Fibroblast of mammary gland (primary cell): ENCODE results near the gene TMPRSS15.

Experiments
- DNase-seq: peaks from one replicate; pipeline ENCODE4 v3.0.0-alpha.2; 2010; ENCODE audit warnings: low read depth
- H3K4me3 ChIP-seq: 2 replicates; pipeline ENCODE4 v1.5.1; 2011; ENCODE audit warnings: low read depth, mild to moderate bottlenecking, low read length, moderate library complexity; ENCODE audit not compliant: control insufficient read depth
- TF ChIP-seq, protein P1 (sequence below): conservative IDR thresholded peaks from 2 replicates; pipeline ENCODE4 v1.5.1; 2011; ENCODE audit warnings: low read depth, low read length, inconsistent platforms; ENCODE audit not compliant: control insufficient read depth, insufficient read depth

Gene TMPRSS15

DNA sequence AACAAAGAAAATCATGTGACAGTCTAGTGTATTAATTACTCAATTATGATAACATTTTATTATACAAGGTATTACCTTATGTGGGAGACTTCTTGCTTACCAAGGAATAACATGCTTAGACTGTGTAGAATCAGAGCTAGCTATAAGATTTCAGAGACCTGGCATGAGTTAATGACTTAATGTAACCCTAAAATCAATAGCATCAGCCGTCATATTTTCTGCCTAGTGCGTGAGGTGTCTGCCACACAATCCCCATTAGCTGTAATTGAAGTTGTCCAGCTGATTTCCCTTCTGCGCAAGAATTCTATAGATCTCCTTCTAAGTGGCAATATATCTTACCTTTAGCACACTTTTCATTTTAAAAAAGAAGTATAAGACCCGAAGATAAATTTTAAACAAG, 130.2 kb downstream of the TMPRSS15 start:
- DNase-seq = no peak
- H3K4me3 ChIP-seq = no peak overlapping the region
- TF ChIP-seq, protein P1, sequence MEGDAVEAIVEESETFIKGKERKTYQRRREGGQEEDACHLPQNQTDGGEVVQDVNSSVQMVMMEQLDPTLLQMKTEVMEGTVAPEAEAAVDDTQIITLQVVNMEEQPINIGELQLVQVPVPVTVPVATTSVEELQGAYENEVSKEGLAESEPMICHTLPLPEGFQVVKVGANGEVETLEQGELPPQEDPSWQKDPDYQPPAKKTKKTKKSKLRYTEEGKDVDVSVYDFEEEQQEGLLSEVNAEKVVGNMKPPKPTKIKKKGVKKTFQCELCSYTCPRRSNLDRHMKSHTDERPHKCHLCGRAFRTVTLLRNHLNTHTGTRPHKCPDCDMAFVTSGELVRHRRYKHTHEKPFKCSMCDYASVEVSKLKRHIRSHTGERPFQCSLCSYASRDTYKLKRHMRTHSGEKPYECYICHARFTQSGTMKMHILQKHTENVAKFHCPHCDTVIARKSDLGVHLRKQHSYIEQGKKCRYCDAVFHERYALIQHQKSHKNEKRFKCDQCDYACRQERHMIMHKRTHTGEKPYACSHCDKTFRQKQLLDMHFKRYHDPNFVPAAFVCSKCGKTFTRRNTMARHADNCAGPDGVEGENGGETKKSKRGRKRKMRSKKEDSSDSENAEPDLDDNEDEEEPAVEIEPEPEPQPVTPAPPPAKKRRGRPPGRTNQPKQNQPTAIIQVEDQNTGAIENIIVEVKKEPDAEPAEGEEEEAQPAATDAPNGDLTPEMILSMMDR = no peak

DNA sequence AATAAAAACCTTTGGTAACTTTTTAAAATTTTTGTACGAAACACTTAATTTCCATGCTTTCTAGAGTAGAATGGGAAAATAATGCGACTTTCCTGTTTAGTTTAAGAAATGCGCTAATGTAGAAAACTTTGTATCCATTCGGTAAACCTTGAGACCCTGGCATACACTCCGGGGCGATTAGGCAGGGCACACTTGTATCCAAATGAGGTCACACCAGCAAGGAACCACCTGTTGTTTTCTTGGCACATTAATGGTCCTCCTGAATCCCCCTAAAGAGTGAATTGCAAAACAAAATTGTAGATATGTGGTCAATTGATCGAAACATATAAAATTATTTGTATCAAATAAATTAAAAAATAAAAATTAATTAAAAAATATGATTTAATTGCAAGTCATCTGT, 133.7 kb downstream of the TMPRSS15 start:
- H3K4me3 ChIP-seq = no peak overlapping the region
- DNase-seq = no peak
- TF ChIP-seq, protein P1 = no peak

DNA sequence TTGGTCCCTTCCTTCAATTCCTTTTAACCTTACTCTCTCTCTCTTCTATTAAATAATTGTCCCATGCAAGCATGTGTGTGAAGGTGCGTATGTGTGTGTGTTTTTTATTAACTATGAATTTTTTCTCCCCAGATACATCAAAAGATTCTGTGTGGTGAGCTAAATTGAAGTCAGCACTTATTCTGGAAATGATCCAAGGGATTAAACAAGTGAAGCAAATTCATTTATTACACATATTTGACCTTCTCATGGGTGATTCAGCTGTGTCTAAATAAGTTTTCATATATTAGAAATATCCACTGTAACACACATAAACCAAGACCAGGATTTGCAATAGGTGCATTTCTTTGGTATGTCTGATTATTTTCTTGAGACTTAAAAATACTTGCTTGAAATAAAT, 134.7 kb downstream of the TMPRSS15 start:
- DNase-seq = no peak
- TF ChIP-seq, protein P1 = no peak
- H3K4me3 ChIP-seq = no peak overlapping the region

DNA sequence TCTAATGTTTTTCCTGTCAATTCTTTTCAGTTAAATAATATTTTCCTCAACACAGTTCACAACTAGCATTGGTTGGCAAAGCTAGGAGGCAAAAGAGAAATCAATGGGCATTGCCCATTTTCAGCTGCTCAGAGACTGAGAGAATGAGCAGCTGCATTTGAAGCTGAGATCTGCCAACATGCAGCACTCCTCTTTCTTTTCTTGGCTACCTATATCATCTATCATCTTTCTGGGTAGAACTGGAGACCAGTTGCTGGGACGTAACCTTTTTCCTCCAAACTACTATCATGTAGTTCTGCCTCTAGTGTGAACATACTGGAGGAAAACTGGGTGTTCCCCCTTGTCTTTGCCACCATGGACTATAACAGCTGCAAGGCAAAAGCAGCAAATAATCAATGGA, 136.1 kb downstream of the TMPRSS15 start:
- no peak for DNase-seq
- TF ChIP-seq, protein P1 = no peak
- no peak overlapping the region for H3K4me3 ChIP-seq

DNA sequence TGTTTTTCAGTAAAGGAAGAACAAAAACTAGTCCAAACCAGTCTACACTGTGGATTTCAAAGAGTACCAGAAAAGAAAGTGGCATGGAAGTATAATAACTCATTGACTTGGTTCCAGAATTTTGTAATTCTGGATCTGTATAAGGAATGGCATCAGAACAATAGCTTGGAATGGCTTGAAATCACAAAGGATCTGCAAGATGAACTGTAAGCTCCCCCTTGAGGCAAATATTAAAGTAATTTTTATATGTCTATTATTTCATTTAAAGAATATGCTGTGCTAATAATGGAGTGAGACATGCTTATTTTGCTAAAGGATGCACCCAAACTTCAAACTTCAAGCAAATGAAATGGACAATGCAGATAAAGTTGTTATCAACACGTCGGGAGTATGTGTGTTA, 137.6 kb downstream of the TMPRSS15 start:
- H3K4me3 ChIP-seq = no peak overlapping the region
- TF ChIP-seq, protein P1 = no peak
- no peak for DNase-seq

DNA sequence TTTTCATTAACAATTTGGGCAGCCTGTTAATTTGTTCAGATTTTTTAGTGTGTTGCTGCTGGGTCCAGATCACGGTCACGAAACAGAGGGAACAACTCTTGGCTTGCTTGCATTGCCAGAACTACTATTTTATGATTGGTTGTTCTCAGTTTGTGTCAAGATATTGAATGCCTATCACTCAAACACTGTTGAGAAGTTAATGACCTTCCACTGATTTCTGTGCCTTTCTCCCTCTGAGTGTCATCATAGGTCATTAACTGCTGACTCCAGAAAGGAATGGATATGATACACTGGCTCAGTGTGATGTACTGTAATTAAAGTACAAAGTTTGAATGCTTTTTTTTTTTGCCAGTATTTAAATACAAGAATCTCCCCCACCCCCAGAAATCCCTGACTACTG, 149.8 kb downstream of the TMPRSS15 start:
- TF ChIP-seq, protein P1 = no peak
- DNase-seq = no peak
- H3K4me3 ChIP-seq = no peak overlapping the region

DNA sequence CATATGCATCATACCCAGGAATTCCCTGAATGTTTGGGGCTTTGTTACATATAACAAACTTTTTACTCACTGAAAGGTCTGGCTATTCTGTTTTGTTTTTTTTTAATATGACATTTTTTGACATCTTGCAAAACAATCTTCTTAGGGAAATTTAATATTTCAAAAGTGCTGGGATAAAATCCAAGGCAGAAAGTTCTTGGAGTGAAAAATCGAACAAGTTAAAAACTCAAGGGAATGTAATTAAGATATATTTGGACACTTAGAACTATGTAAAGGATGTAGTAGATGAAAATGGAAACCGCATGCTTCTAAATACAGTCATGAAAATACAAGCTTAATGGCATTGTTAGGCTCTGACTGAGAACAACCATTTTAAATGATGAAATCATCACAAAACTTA, 150.4 kb downstream of the TMPRSS15 start:
- no peak for DNase-seq
- H3K4me3 ChIP-seq = no peak overlapping the region

More for the DNA sequence above, 150.4 kb downstream of the TMPRSS15 start:
- TF ChIP-seq, protein P1 = no peak
